ENCODE data around the gene PHF21B.

DNA sequence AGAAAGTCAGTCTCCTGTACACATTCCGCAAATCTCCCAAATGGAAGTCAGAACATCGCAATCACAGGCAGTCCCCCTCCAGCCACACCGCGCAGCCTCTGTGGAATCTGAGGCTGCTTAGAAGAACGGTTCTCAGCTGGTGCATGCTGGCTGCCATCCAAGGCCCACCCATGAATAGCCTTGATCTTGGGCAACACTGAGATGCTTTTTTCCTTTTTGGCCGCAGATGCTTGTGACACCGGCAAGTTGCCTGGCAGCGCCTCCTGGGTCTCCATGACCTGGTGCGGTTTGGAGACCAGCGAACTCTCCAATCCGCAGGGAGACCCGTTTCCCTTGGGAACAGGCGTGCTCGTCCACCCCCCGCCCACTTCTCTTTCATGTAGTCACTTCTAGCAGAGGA, 26.3 kb upstream of the PHF21B start:
- TF ChIP-seq, protein P1, sequence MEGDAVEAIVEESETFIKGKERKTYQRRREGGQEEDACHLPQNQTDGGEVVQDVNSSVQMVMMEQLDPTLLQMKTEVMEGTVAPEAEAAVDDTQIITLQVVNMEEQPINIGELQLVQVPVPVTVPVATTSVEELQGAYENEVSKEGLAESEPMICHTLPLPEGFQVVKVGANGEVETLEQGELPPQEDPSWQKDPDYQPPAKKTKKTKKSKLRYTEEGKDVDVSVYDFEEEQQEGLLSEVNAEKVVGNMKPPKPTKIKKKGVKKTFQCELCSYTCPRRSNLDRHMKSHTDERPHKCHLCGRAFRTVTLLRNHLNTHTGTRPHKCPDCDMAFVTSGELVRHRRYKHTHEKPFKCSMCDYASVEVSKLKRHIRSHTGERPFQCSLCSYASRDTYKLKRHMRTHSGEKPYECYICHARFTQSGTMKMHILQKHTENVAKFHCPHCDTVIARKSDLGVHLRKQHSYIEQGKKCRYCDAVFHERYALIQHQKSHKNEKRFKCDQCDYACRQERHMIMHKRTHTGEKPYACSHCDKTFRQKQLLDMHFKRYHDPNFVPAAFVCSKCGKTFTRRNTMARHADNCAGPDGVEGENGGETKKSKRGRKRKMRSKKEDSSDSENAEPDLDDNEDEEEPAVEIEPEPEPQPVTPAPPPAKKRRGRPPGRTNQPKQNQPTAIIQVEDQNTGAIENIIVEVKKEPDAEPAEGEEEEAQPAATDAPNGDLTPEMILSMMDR (conservative IDR thresholded peaks at IDR 0.05 in 1 of 2, IDR thresholded peaks at IDR 0.05 in 1 of 2; ENCODE audit: low read depth in 1 of 2, low read length in 2 of 2), result no peak
- TF ChIP-seq EZH2 (IDR thresholded peaks at IDR 0.05; ENCODE audit: low read length, missing control alignments), result no peak
